Activated CD4-positive, alpha-beta T cell treated with anti-CD3 and anti-CD28 coated beads, Interleukin-2, amount 50 U/mL, for 1 hour (primary cell): ENCODE results near the gene MCC.
A peak's percentile ranks its signal among the peaks of the same experiment; 100 is the strongest.

ENCODE experiments used
- DNase-seq: peaks from one replicate; pipeline ENCODE4 v3.0.0-alpha.2; 2020

The MCC gene

DNA sequence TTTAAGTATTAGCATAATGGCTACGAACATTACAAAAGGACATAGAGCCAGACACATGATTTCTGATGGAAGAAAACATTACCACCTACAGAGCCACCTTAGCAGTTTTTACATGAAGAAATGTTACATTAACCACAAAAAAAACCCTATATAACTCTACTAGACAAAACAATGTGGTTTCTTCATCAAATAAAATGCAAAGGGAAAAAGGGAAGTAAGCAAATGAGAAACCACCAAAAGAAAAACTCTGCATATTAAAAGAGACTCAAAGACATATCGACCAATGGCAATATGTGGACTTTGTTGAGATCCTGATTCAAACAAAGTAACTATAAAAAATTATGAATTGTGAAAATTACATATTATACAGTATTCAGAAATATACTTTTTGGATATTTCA is 186.1 kb downstream of the MCC start:
- DNase-seq, result no peak

DNA sequence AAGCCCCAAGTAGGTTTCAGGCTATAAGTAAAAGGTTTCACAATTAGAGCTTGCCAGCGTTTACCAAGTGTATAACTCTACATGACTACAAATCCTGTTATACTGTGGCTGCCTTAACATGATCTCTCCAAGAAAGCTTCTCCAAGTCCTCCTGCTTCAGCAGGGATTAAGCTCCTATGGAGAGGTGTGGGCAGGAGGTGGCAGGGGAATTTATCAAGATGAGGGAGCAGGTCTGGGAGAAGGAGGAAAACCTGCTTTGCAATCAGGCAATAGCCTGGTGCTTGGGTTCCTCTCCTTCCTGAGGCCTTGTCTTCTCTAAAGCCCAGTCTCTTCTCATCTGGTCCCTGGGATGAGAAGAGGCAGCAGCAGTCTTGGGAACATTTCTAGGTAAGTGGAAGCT is 188.7 kb downstream of the MCC start:
- DNase-seq, result no peak

- no peak for DNase-seq
These were observed 191.6 kb downstream of the MCC start for GRCh38 chr5:113296676-113297075.

GRCh38 chr5:113295111-113295539 is 193.1 kb downstream of the MCC start:
- no peak for DNase-seq

DNA sequence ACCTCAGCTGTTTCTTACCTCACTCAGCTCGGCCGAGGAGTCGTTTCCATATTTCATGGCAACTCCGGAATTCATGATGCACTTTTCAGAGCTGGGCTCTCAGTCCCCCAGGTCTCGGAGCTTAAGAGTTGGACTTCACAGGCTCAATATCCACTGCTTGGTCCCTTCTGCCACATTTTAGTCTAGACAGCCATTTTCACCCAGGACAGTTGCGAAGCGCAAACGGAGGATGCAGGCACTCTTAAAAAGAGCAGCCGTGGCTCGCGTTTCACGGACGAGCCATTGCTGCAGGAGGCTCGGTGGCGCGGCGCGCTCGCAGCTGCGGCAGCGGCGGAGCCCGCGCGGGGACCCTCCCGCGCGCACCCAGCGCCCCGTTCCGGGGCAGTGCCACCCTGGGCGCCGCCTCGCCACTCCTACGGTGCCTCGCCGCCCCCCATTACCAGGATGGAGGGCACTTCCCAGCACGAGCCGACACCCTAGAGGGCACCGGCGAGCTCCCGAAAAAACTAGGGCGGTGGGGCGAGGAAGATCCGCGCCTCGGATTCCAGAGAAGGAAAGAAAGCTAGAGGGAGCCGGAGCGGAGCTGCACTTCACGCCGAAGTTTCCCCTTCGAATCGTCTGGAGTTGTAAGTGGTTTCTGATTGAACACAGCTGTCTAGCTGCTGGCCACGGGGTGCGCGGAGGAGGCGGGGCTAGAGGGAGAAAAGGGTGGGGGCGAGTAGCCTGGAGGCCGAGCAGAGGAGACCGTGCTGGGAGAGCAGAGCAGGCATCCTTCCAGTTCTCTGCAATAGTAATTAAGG is 193.7 kb downstream of the MCC start:
- peak; percentile 70 for DNase-seq

DNA sequence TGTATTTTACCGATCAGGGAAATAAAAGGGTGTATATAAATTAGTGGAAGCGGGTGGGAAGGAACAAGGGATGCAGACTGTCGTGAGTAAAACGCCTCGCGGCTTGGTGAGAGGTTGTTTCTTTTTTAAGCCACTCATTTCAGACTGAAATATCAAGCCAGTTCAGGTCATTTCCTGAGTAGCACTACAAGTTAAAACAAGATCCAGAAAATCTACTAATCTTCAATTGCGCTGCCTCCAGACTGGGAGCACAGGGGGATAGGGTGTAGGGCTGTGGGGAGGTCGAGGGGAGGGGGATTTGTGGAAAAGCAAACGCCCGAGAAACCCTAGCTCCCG is 194.3 kb downstream of the MCC start:
- no peak for DNase-seq

DNA sequence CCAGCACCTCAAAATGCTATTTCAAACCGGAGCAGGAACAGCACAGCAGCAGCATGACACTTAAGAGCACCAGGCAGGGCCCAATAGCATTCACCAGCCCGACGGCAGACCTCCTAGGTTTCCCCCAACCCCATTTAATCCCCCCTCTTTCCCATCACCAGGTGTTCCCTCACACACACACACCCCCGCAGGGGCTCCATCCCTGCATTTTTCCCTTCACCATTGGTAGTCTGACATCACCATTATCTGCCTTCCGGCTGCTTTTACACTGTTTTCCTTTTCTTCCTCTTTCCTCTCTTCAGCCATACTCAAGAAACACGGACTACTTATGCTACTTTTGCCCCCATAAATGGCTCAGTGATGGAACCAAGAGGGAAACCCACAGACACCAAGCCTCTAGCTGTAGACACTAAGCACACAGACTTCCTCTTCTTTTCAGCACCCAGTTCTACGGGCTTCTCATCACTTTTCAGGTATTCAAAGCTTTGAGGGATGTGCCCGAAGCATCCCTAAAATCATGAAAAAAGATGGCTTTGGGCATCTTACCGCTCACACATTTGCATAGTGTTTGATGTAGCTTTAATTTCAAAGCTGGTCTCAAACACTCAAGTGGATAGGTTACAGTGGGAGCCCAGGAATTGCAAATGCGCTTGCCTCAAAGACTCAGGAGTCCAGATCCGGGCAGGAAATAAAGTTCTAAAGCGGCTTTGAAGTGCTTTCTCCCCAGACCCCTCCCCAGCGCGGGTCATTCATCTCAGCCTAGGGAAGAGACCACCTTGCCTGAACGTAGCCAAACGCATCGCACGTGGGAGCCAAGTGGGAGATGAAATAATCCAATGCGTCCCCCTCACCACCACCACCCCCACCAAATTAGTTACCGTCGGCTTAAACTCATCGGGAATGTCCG is 194.9 kb downstream of the MCC start:
- no peak for DNase-seq

DNA sequence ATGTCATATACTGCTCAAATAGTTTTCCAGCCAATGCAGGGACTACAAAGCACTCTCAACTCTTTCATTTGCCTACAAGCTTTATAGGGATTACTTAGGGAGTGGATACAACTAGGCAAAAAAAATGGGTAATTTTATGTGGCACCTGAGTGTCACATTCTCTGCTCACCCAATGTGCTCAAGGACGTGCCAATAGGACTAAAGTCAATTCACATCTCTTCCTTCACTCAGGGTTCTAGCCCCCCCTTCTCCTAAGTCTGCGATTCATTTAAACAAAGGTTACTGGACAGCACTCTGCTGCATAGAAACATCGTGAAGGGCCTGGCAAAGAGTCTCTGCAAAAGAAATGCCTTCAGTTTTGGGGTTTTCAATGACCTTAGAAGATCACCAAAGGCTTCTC is 195.8 kb downstream of the MCC start:
- no peak for DNase-seq

DNA sequence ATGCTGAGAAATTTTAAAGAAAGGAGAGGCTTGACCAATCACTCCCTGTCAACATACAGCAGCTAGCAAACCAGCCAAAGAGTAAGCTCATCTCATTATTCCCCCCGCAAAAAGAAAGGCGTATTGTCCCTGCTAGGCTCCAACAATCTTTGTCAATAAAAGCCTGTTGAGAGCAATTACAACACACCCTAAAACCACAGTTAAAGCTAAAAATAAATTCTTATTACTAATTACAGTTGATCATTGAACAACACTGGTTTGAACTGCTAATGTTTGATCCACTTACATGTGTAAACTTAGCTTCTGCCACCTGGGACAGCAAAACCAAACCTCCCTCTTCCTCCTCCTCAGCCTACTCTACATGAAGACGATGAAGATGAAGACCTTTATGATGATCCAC is 204.7 kb downstream of the MCC start:
- no peak for DNase-seq

DNA sequence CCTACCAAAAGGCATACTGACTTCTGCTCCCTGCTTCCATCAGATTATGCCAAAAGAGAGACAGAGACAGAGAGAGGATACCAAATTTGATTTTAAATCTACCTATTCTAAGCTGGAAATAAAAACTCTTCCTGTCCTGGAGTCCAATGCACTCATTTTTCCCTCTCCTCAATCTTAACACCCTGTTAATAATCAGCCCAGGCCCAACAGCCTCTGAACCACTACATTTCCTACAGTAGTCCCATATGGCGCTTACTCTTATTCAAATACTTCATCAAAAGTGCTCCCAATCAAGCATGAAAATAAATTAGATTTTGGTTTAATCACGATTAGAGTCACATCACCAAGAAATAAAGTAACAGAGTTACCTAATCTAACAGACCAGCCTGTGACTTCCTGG is 205.8 kb downstream of the MCC start:
- no peak for DNase-seq

DNA sequence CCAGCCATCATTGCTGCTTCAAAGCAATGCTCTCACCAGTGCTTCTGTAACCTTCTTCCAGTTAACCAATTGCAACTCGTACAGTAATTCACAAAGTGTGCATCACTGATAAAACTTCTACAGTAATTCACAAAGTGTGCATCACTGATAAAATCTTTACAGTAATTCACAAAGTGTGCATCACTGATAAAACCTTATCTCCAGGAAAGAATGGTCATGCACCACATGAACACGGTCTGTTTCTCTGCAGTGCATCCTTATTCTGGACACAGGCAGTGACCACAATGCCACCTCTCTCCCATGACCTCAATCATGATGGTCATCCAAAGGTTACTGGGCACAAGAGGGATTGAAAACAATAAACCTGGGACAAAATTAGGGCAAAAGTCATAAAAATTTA is 207.1 kb downstream of the MCC start:
- DNase-seq, result no peak

DNA sequence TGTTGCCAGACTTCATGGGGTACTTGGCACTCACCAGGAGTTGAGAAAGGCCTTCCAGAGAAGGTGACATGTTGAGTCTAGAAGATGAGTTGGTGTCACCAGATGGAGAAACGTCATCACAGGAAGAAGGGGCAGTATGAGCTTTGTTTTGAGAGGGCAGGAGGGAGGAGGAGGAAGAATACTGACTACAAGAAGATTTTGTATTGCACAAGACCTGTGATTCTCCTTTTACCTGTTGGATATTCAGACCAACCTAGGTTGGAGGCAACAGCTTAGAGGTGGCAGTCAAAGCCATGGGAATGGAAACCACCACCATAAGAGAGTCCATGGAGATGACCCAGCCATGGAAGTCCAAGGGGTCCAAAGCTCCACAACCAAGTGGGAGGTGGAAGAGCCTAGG is 207.7 kb downstream of the MCC start:
- no peak for DNase-seq

- DNase-seq, result no peak
These were observed 209.3 kb downstream of the MCC start for GRCh38 chr5:113278976-113279375.

- DNase-seq, result no peak
These were observed 211.8 kb downstream of the MCC start for GRCh38 chr5:113276493-113276892.

DNA sequence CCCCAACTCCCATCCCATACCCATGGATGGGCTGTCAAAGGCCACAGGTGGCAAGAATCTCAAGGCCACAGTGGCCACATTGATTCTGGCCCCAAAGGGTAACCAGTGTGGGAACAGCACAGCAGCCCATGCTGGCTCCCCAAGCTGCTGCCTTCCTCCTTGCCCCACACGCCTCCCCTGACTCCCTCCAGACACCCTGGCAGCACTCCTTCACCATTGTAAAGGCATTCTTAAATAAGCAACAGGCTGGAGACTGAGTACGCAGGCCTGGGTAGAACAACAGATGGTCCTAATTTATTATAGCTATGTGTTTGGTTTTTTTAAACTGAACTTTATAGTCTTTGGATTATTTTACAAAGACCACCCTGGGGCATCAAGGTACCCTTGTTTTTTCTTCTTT is 212.3 kb downstream of the MCC start:
- DNase-seq, result no peak

GRCh38 chr5:113274836-113275414 is 213.3 kb downstream of the MCC start:
- DNase-seq, result no peak

DNA sequence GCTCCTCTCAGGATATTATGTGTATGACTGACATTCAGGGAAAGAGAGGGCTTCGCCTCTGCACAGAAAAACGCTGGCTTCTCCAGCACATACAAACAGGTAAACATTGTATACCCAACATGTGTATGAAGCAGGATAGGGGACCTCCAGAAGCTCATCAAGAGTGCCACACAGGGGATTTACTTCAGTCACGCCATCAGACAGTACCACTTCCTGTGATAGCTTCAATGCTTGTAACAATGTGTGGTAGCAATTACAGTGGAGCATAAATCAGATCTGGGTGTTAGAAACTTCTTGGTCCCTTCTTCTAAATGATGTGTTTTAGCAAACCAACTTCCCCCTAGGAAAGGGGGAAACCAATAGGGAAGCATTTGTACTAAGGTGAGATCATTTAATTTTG is 214.3 kb downstream of the MCC start:
- no peak for DNase-seq

DNA sequence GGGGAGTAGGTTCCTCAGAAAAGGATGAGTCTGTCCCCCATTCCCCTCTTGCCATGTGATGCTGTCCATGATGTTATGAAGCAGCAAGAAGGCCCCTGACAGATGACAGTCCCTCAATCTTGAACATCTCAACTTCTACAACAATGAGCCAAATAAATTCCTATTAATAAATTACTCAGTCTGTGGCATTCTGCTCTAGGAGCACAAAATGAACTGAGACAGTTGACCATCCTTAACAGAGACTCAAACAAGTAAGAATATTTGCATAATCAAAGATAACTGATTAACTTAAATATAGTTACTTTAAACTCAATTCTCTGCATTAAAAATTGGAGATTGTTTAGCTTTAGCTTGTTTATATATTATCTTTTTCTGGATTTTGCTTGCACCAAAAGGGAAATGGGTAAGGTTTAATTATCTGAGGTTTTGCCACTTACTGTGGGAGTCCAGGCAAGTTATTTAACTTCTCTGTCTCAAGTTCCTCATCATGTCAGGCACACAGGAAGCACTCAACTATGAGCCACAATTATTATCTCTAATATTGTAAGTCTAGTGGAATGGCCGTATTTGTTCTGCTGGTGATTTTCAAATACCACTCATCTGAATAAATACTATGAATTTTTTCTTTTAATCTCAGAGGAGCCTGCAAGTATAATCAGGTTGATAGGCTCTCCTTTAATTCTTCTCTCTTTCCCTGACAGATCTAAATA is 216.4 kb downstream of the MCC start:
- no peak for DNase-seq

DNA sequence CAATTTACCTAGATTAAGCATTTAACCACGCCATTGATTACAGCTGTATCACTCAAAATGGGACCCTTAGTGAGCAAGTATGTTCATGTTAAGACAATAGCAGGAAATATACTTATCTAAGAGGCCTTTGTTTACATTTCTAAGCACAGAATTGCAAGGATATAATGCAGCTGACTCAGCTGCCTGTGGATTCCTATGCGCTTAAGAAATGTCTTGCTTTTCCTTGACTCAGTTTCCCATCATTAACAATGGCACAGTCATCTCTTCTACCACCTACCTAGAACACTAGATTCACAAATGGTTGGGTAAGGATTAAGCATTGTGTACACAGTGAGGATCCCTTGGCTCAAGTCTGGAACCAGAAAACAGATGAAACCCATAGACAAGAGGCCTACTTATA is 217.2 kb downstream of the MCC start:
- DNase-seq, result no peak

GRCh38 chr5:113270086-113270485 is 218.2 kb downstream of the MCC start:
- no peak for DNase-seq

DNA sequence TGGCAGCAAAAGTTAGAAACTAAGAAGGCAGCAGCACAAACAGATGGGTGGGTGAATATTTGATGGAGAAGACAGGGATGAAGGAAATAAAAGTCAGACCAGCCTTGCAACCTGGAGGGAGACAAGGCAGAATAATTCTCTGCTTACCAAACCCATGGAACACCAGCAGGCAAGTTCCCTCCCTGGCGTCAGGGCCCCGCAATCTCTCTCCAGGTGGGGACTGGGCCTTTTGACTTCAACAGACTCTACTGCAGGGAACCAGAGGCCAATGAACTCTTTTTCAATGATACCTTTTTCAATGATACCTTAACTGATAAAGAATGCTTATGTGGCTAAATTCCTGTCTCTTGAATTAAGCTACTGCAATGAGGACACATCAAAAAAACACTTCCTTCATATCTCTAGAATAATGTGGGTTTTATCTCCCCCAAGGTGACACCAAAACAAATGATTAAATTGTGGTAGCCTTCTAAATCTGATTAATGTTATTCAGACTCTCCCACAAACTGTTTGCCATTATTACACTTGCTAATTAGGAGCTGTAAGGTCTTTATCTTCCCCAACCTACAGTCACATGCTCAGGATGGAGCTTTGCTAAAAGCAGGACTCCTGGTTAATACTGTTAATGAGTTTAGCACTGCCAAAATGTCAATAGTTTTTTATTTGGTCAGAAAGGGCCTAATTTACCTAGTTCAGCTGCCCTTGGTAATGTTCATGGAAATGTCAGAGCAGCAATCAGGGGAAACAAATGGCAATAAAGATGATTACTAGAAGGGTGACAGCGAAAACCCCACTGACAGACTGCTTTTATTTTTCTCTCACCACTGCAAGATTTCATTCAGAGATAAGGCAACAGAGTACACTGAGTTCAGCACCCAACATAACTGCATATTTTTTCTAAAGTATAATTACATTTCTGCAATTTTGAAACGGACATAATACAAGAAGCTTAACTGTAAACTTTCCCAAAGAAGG is 218.9 kb downstream of the MCC start:
- DNase-seq, result no peak

DNA sequence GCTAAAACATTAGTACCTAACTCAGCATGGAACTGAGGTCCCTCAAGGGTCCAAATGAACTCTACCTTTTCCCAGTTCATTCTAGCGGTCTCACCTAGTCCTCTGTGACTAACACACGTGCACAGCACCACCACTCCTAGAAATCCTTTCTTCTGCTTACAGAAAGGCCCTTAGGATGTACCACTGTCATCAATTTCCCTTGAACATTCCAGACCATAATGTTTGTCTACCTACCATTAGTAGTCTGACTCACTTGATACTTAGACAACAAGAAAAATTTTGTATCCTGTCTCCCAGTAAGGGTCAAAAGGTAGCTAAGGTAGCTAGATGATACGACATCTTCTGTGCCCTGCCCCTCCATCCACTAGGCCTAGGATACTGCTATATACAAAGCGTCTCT is 220.0 kb downstream of the MCC start:
- DNase-seq, result no peak
